AG10803 (cell line): ENCODE results near the gene NTN4.

Experiments used
- DNase-seq: peaks from one replicate; pipeline ENCODE4 v3.0.0; 2010; ENCODE audit warnings: low read depth
- H3K4me3 ChIP-seq: 2 replicates; pipeline ENCODE4 v1.5.1; 2011; ENCODE audit warnings: mild to moderate bottlenecking, low read length, control low read depth
- CTCF ChIP-seq: conservative IDR thresholded peaks from 2 replicates; pipeline ENCODE4 v1.5.1; 2011; ENCODE audit warnings: mild to moderate bottlenecking, low read length, control low read depth, inconsistent platforms

Gene NTN4

GRCh38 chr12:95633732-95634465 is 156.7 kb downstream of the NTN4 start:
- DNase-seq = peak; percentile 62
- no peak overlapping the region for H3K4me3 ChIP-seq
- no peak for TF ChIP-seq CTCF

GRCh38 chr12:95633049-95633731 is 157.4 kb downstream of the NTN4 start:
- H3K4me3 ChIP-seq = no peak overlapping the region
- DNase-seq = peak; percentile 83
- no peak for TF ChIP-seq CTCF

GRCh38 chr12:95630496-95630895 is 160.1 kb downstream of the NTN4 start:
- DNase-seq = no peak
- H3K4me3 ChIP-seq = no peak overlapping the region

GRCh38 chr12:95629392-95629791 is 161.2 kb downstream of the NTN4 start:
- no peak for TF ChIP-seq CTCF
- H3K4me3 ChIP-seq = no peak overlapping the region
- no peak for DNase-seq

More at GRCh38 chr12:95630496-95630895, 160.1 kb downstream of the NTN4 start:
- no peak for TF ChIP-seq CTCF

- TF ChIP-seq CTCF = no peak
- H3K4me3 ChIP-seq = no peak overlapping the region
- DNase-seq = no peak
These were observed 163.7 kb downstream of the NTN4 start for GRCh38 chr12:95626854-95627253.

- H3K4me3 ChIP-seq = no peak overlapping the region
- DNase-seq = no peak
- TF ChIP-seq CTCF = no peak
These were observed 165.6 kb downstream of the NTN4 start for GRCh38 chr12:95625012-95625411.

- peak; percentile 82 for DNase-seq
- no peak overlapping the region for H3K4me3 ChIP-seq
- no peak for TF ChIP-seq CTCF
These were observed 166.0 kb downstream of the NTN4 start for GRCh38 chr12:95624589-95624988.
